Measurements from ENCODE around the gene XYLT1.

DNA sequence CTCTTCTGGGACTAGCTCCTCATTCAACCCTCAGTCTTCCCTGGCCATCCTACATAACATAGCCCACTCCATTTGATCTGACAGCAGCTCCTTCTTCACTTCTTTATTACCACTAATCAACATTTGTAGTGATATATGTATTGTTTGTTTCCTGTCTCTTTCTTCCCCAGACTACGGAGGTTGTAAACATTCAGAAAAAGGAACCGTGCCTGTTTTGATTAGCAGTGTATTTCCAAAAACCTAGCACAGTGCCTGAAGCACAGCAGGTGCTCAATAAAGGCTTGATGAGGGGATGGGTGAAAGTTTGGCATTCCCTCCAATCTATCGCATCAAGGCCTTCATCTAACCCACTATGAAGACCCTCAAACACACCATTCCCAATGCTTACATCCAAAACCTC, 150.8 kb downstream of the XYLT1 start:
- TF ChIP-seq, protein P1, sequence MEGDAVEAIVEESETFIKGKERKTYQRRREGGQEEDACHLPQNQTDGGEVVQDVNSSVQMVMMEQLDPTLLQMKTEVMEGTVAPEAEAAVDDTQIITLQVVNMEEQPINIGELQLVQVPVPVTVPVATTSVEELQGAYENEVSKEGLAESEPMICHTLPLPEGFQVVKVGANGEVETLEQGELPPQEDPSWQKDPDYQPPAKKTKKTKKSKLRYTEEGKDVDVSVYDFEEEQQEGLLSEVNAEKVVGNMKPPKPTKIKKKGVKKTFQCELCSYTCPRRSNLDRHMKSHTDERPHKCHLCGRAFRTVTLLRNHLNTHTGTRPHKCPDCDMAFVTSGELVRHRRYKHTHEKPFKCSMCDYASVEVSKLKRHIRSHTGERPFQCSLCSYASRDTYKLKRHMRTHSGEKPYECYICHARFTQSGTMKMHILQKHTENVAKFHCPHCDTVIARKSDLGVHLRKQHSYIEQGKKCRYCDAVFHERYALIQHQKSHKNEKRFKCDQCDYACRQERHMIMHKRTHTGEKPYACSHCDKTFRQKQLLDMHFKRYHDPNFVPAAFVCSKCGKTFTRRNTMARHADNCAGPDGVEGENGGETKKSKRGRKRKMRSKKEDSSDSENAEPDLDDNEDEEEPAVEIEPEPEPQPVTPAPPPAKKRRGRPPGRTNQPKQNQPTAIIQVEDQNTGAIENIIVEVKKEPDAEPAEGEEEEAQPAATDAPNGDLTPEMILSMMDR (conservative IDR thresholded peaks at IDR 0.05; ENCODE audit: low read length), result no peak
- TF ChIP-seq EZH2phosphoT487 (IDR thresholded peaks at IDR 0.05; ENCODE audit: borderline replicate concordance), result no peak

Measured in Loucy (cell line).